NK-92 (cell line): ENCODE results near the gene MAGEB2.
"Not testable (repeated sequence)": the region's sequence is repeated elsewhere in the genome, so short reads cannot be mapped to it uniquely, and the experiment has no call there.

ENCODE experiments used
- DNase-seq: peaks from one replicate; lab custom pipeline; 2025; ENCODE audit not compliant: unreplicated experiment; lab: John Stamatoyannopoulos, UW

The MAGEB2 gene, protein sequence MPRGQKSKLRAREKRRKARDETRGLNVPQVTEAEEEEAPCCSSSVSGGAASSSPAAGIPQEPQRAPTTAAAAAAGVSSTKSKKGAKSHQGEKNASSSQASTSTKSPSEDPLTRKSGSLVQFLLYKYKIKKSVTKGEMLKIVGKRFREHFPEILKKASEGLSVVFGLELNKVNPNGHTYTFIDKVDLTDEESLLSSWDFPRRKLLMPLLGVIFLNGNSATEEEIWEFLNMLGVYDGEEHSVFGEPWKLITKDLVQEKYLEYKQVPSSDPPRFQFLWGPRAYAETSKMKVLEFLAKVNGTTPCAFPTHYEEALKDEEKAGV

DNA sequence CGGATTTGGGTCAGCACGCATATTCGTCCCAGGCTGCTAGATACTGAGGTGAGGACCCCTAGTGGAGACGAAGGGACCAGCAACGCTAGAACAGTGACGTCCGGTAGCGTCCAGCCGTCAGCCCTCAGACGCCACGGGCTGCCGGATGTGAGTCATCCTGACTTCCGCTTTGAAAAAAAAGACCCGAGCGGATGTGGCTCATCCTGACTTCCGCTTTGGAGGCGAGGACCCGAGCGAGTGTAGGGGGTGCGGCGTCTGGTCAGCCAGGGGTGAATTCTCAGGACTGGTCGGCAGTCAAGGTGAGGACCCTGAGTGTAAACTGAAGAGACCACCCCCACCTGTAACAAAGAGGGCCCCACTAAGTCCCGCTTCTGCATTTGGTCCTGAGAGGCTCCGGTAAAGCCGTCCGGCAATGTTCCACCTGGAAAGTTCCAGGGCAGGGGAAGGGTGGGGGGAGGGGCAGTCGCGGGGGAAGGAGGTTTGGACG, at the start of gene MAGEB2:
TSS of gene MAGEB2 (plus strand) at position 207 of the 487 bp plus-strand sequence. CDS start 3,018 bp downstream, outside the sequence.
- DNase-seq, result no peak

- no peak for DNase-seq
Observed at GRCh38 chrX:30170900-30171299, 44.5 kb upstream of the MAGEB2 start.

DNA sequence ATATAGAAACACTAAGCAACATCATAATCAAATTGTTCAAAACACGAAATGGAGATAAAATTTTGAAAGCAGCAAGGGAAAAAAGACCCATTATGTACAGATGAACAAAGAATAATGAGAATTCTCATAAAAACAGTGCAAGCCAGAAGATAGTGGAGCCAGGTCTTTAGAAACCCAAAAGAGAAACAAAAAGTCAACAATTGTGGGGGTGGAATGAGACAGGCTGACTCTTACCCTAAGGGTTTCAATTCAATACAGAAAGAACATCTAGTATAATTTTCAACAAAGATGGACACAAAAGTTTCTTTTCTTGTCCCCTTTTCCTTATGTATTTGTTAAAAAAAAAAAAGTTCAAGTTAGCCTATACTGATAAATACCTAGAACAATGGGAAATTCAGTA, 34.0 kb upstream of the MAGEB2 start:
- no peak for DNase-seq

DNA sequence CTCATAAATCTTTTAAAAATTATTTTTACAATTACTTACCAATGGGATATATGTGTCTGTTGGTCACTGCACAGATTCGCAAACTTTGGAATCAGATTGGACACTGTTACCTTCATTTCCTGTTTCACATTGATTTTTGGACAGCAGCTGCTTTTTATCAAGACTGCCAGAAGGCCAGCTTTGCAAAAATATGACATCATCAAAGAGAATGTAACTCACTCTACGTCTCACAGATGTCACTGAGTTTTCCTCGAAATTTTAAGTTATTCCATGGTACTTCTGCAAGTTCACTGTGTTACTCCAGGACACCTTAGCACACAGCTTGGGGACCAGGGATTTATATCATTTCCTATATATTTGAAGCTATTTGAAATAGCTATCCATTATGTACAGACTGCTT, 31.8 kb upstream of the MAGEB2 start:
- no peak for DNase-seq

- no peak for DNase-seq
Observed at GRCh38 chrX:30190426-30190825, 24.9 kb upstream of the MAGEB2 start.

GRCh38 chrX:30193910-30194309, 21.5 kb upstream of the MAGEB2 start:
- not testable (repeated sequence) for DNase-seq

- no peak for DNase-seq
Observed at GRCh38 chrX:30196322-30196721, 19.0 kb upstream of the MAGEB2 start.

- DNase-seq, result no peak
Observed at GRCh38 chrX:30212172-30212571, 3.2 kb upstream of the MAGEB2 start.

GRCh38 chrX:30217465-30217864, 2.1 kb downstream of the MAGEB2 start:
- no peak for DNase-seq

GRCh38 chrX:30219372-30219771, 4.0 kb downstream of the MAGEB2 start:
- DNase-seq, result no peak

- no peak for DNase-seq
Observed at GRCh38 chrX:30220661-30221060, 5.3 kb downstream of the MAGEB2 start.

DNA sequence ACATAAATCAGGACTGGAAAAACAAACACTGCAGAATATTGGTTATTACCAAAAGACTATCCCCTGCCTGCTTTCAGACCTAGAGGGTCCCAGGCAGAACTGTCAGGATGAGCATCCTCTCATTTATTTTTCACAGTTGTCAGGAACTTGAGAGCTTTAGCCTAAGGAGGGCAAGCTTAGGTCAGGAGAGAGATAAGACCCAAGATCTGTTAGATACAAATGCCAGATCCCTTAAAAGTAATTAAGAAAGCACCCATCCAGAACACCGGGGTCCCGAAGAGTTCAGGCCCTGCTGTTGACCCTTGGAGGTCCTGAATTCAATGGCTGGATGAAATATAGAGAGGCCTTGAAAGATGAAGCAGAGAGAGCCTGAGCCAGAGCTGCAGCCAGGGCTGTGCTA, 9.2 kb downstream of the MAGEB2 start:
- DNase-seq, result no peak

DNA sequence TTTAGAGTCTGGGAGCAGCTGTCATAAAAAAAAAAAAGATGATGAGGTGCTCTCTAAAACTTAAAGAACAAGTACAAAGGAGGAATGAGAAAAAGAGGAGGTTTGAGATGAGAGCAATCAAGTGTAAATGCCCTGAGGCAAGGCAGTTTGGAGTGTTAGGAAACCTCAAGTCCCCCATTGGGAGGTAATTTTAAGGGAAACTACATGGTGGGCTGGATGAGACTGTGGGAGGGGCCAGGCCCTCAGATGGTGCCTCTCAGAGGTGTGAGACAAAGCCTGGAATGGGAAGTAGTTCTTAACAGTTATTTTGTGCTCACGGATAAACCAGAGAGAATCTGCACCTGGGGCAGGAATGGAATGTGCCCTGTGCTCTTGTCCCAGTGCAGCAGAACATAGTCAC, 13.2 kb downstream of the MAGEB2 start:
- DNase-seq, result no peak

- no peak for DNase-seq
Observed at GRCh38 chrX:30230395-30230794, 15.0 kb downstream of the MAGEB2 start, which contains the start of gene MAGEB3. Gene MAGEB3, plus strand, starts transcription at chrX:30230657. Its CDS starts 5,268 bp downstream, at chrX:30235925.

GRCh38 chrX:30241724-30242415, 26.5 kb downstream of the MAGEB2 start, which contains the start of gene MAGEB4:
Gene MAGEB4, plus strand, starts transcription at chrX:30242000. Its CDS starts 136 bp downstream, at chrX:30242136.
- DNase-seq, result no peak

GRCh38 chrX:30246769-30247489, 31.6 kb downstream of the MAGEB2 start, which contains the start of gene MAGEB1:
Gene MAGEB1, plus strand, starts transcription at chrX:30247146. Its CDS starts 3,348 bp downstream, at chrX:30250494.
- DNase-seq, result no peak

- no peak for DNase-seq
Observed at GRCh38 chrX:30248854-30249253, 33.5 kb downstream of the MAGEB2 start.

DNA sequence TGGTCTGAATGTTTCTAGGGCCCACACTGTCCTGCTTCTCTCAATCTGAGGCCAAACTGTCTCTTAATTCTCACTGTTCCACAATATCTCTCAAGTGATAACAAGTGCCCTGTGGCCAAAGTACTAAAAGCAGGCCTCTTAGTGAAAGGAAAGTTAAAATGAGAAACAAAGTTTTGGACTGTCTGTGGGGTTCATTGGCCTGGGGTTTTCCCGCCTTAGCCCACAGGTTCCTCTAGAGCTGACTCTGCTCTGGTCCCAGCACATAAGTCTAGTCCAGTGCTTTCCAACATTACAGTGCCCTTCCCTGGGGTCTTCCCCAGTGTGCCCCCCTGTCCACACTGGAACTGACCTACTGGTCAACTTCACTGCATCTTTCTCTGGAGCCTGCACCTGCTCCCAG, 37.9 kb downstream of the MAGEB2 start:
- no peak for DNase-seq

- DNase-seq, result no peak
Observed at GRCh38 chrX:30259927-30260326, 44.6 kb downstream of the MAGEB2 start.

GRCh38 chrX:30261012-30261411, 45.6 kb downstream of the MAGEB2 start:
- no peak for DNase-seq

- no peak for DNase-seq
Observed at GRCh38 chrX:30262763-30263162, 47.4 kb downstream of the MAGEB2 start.
